Coronary artery (tissue), 2 donors: ENCODE data around the gene SPINDOC.
"Not testable (repeated sequence)": the region's sequence is repeated elsewhere in the genome, so short reads cannot be mapped to it uniquely, and the experiment has no call there.

ENCODE experiments used
- DNase-seq: peaks from one replicate; pipeline ENCODE4 v3.0.0-alpha.2; 2017; ENCODE audit warnings: low spot score
- H3K27ac ChIP-seq, 2 donors: fragments of 200-600 bp; sonication (generic); one replicate each; pipeline ENCODE4 v1.5.1; 2016 to 2019
- H3K4me3 ChIP-seq: fragments of 200-600 bp; sonication (generic); 2 replicates; pipeline ENCODE4 v1.5.1; 2016; ENCODE audit warnings: mild to moderate bottlenecking, moderate library complexity
- CTCF ChIP-seq: fragments of 200-600 bp; sonication (generic); IDR thresholded peaks from one replicate; pipeline ENCODE4 v1.5.1; 2019; ENCODE audit warnings: antibody characterized with exemption

Gene SPINDOC

GRCh38 chr11:63767267-63767564 lies 46.0 kb upstream of the SPINDOC start:
- Histone ChIP-seq H3K4me3 (peak overlapping the region; percentile 86), H3K27ac (peak overlapping the region; percentile 64 to 88)
- TF ChIP-seq CTCF = no peak
- no peak for DNase-seq

- Histone ChIP-seq H3K27ac (peak overlapping the region; percentile 64 to 88), H3K4me3 (peak overlapping the region; percentile 86)
- no peak for TF ChIP-seq CTCF
- peak; percentile 88 for DNase-seq
Observed at GRCh38 chr11:63767565-63768236, 45.6 kb upstream of the SPINDOC start.

DNA sequence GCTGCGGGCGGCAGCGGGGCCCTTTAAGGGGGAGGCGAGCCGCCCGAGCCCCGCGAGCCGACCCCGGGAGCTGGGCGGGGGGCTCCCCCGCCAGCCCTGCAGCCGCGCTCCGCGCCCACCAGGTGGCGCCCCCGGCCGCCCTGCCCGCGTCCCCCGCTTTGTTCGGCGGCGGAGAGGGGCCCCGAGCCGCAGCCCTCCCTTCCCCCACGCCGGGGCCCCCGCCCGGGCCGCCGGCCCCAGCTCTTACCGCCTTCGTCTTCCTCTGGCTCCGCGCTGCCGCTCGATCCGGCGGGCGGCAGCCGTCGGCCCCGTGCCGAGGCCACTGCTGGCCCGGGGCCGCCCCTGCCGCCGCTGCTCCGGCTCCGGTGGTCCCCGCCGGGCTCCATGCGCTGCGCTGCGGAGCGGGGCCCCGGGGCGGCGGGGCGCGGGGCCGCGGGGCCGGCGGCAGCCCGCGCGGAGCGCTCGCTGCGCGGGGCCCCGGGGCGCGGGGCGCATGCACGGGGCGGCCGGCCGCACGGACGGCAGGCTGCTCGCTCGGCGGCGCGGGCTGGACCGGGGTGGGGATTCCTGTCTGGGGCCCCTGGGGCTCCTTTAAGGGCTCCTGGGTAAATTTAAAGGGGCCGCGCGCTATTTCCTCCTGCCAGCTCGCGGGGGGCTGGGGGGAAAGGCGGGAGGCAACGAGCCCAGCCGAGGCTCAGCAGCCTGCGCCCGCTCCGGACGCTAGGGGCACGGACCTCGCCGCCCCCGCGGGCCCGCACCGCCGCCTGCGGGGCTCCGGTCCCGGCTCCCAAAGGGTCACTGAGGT lies 44.8 kb upstream of the SPINDOC start, which contains the start of gene ZFTA:
TSS of gene ZFTA (minus strand) at position 539 of the 805 bp plus-strand sequence. CDS start at position 386, 153 bp downstream.
- TF ChIP-seq CTCF = peak; percentile 73
- H3K4me3 ChIP-seq = peak within 1 kb of the TSS; percentile 86
- DNase-seq = no peak

GRCh38 chr11:63769042-63769713 lies 44.1 kb upstream of the SPINDOC start:
- TF ChIP-seq CTCF = no peak
- no peak for DNase-seq
- peak overlapping the region; percentile 86 for H3K4me3 ChIP-seq
- H3K27ac ChIP-seq = peak overlapping the region; percentile 42 to 88

More for the DNA sequence above, 44.8 kb upstream of the SPINDOC start, which contains the start of gene ZFTA:
- peak within 1 kb of the TSS; percentile 64 to 88 for H3K27ac ChIP-seq

DNA sequence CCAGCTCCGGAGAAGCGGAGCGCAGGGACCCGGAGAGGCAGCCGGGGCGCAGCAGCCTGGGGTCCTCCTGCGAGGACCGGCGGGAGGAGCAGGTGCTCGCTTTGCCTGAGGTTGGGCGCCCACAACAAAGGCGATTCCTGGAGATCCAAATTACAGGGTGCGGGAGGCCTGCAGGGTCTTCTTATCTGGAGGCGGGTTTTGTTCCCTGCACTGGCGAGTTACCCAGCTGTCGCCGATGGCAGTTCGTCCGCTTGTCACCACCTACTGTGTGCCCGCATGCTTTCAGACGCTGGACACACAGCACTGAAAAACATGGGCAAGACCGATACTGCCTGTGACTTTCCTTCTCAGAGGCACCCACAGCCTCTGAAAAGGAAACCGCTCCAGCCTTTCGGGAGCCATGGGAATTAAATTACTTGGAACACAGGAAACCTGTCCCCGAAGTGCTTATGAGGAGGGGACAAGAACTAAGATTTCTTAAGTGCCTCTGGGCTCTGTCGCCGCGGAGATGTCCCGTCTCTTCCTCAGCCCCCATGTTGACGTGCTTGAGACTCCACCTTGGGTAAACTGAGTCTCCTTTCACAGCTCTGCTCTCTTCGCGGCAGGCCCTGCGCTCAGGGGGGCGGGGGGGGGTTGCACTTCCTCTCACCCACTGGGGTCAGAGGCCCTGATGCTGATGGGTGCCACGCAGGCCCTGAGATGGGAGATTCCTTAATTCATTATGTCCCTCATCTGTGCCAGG lies 43.4 kb upstream of the SPINDOC start:
- Histone ChIP-seq H3K4me3 (peak overlapping the region; percentile 86), H3K27ac (peak overlapping the region; percentile 5 to 88)
- peak; percentile 73 for DNase-seq
- no peak for TF ChIP-seq CTCF

GRCh38 chr11:63770763-63771162 lies 42.5 kb upstream of the SPINDOC start:
- H3K27ac ChIP-seq = no peak overlapping the region
- no peak for TF ChIP-seq CTCF
- no peak overlapping the region for H3K4me3 ChIP-seq
- no peak for DNase-seq

DNA sequence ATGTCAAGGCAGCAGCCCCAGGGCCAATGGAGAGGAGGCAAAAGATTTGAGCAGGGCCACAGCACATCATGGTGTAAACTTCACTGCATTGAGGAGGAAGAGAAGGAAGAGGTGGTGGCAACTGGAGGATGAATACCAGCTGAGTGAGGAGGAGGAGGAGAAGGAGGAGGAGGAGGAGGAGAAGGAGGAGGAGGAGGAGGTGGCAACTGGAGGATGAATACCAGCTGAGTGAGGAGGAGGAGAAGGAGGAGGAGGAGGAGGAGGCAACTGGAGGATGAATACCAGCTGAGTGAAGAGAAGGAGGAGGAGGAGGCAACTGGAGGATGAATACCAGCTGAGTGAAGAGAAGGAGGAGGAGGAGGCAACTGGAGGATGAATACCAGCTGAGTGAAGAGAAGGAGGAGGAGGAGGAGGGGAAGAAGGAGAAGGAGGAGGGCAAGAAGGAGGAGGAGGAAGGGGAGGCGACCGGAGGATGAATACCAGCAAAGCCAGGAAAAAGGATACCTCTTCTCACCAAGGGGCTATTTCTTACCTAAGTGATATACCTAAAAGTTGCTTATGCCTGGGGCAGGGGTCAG lies 41.4 kb upstream of the SPINDOC start:
- H3K4me3 ChIP-seq, DNase-seq, H3K27ac ChIP-seq: not testable (repeated sequence)
